Fibroblast of mammary gland (primary cell): ENCODE results near the gene LRP3.

Source experiments
- DNase-seq: peaks from one replicate; pipeline ENCODE4 v3.0.0-alpha.2; 2010; ENCODE audit warnings: low read depth
- H3K4me3 ChIP-seq: 2 replicates; pipeline ENCODE4 v1.5.1; 2011; ENCODE audit warnings: low read depth, mild to moderate bottlenecking, low read length, moderate library complexity; ENCODE audit not compliant: control insufficient read depth
- CTCF ChIP-seq: conservative IDR thresholded peaks from 2 replicates; pipeline ENCODE4 v1.5.1; 2011; ENCODE audit warnings: low read depth, low read length, inconsistent platforms; ENCODE audit not compliant: control insufficient read depth, insufficient read depth

The LRP3 gene

GRCh38 chr19:33252971-33253370 lies 58.8 kb downstream of the LRP3 start:
- H3K4me3 ChIP-seq: no peak overlapping the region
- no peak for DNase-seq
- no peak for TF ChIP-seq CTCF

GRCh38 chr19:33254245-33254824 lies 60.2 kb downstream of the LRP3 start:
- H3K4me3 ChIP-seq: no peak overlapping the region
- no peak for DNase-seq
- no peak for TF ChIP-seq CTCF

- DNase-seq: no peak
- TF ChIP-seq CTCF: no peak
- no peak overlapping the region for H3K4me3 ChIP-seq
These were observed 61.7 kb downstream of the LRP3 start for GRCh38 chr19:33255781-33256180.

GRCh38 chr19:33256261-33256660 lies 62.1 kb downstream of the LRP3 start:
- no peak overlapping the region for H3K4me3 ChIP-seq
- TF ChIP-seq CTCF: no peak
- no peak for DNase-seq

- DNase-seq: no peak
- no peak overlapping the region for H3K4me3 ChIP-seq
- TF ChIP-seq CTCF: no peak
These were observed 63.7 kb downstream of the LRP3 start for GRCh38 chr19:33257828-33258227.
